ENCODE data around the gene TSSK3. TPM values are rescaled to one million over a fixed set of nuclear protein-coding genes. Genes with fewer than 3 reads are reported as not detected.

TSSK3 gene
- total and polyA plus RNA-seq, 2 experiments from 2014 or later, result not detected

- no peak overlapping the region for H3K4me2 ChIP-seq
- Mint-ChIP-seq H3K27me3 (ENCODE audit: insufficient read depth, low read depth, poor library complexity) (peaks cover 25% of the 10 kb centered on the region), H3K4me1 (peaks cover 16% of the 10 kb centered on the region), H3K36me3 (ENCODE audit: low read depth) (peaks cover 6% of the 10 kb centered on the region; the same call in 1 of the 3 replicates), H3K27ac (no peak overlapping the region), H3K9me3 (no peaks in the 10 kb centered on the region; the same call in 1 of the 3 replicates), H3K4me3 (no peak overlapping the region)
- H3K4me1 ChIP-seq (ENCODE audit: insufficient read depth), result no peaks in the 10 kb centered on the region; the same call in 1 of the 2 replicates
- H3F3A ChIP-seq (replicated peaks; ENCODE audit: low read depth), result peaks cover 13% of the 10 kb centered on the region; the same call in 1 of the 2 replicates
- ATAC-seq (no peak), DNase-seq (ENCODE audit: low spot score) (no peak)
- H4K20me1 ChIP-seq (replicated peaks; ENCODE audit: insufficient read depth), result no peaks in the 10 kb centered on the region
- no peaks in the 10 kb centered on the region for H3K9me2 ChIP-seq (ENCODE audit: insufficient read depth)
- no peaks in the 10 kb centered on the region for H3K36me3 ChIP-seq (ENCODE audit: insufficient read depth)
- peaks cover 42% of the 10 kb centered on the region for H3K27me3 ChIP-seq (ENCODE audit: insufficient read depth)
- no peak overlapping the region for H3K27ac ChIP-seq (ENCODE audit: low read depth)
- no peak overlapping the region for H2AFZ ChIP-seq
- no peaks in the 10 kb centered on the region for H3K79me2 ChIP-seq (replicated peaks; ENCODE audit: insufficient read depth)
- H3K4me3 ChIP-seq, result no peak overlapping the region
- TF ChIP-seq JUNB (IDR thresholded peaks at IDR 0.05; ENCODE audit: unreplicated experiment), result no peak
- no peak for TF ChIP-seq CREB1 (CRISPR knock-in tag; IDR thresholded peaks at IDR 0.05; ENCODE audit: low read depth)
- TF ChIP-seq CTCF (conservative IDR thresholded peaks at IDR 0.05; ENCODE audit: low read depth in 2 of 2), result no peak
- TF ChIP-seq ZNF331 (CRISPR knock-in tag; IDR thresholded peaks at IDR 0.05; ENCODE audit: low read depth), result no peak
- no peak for TF ChIP-seq ZNF114 (CRISPR knock-in tag; IDR thresholded peaks at IDR 0.05)
- TF ChIP-seq ETS1 (IDR thresholded peaks at IDR 0.05), result no peak
- TF ChIP-seq STAT1 (IDR thresholded peaks at IDR 0.05; ENCODE audit: unreplicated experiment), result no peak
- TF ChIP-seq POLR2AphosphoS5 (IDR thresholded peaks at IDR 0.05; ENCODE audit: low read depth), result no peak
- no peak for TF ChIP-seq REST (IDR thresholded peaks at IDR 0.05; ENCODE audit: unreplicated experiment)
- TF ChIP-seq NANOG (IDR thresholded peaks at IDR 0.05; ENCODE audit: borderline replicate concordance), result no peak
- no peak for TF ChIP-seq EZH2 (IDR thresholded peaks at IDR 0.05; ENCODE audit: low read depth, unreplicated experiment)
- TF ChIP-seq EZH2phosphoT487 (IDR thresholded peaks at IDR 0.05; ENCODE audit: unreplicated experiment), result no peak
These were observed 3.9 kb upstream of the TSSK3 start for GRCh38 chr1:32358435-32358834.
